Liver (tissue), 9 donors: ENCODE data around the gene TRMT11. TPM values are rescaled to one million over a fixed set of nuclear protein-coding genes. Genes with fewer than 3 reads are reported as not detected.

Experiments used
- DNase-seq: peaks from one replicate; pipeline ENCODE4 v3.0.0-alpha.2; 2017; ENCODE audit warnings: low spot score
- H3K27ac ChIP-seq, 2 donors: one replicate each; pipeline ENCODE4 v1.7.0; 2013; ENCODE audit warnings: inconsistent platforms in 2 of 2, low read length in 2 of 2, control low read depth in 1 of 2, low read depth in 1 of 2, mild to moderate bottlenecking in 1 of 2
- H3K27me3 ChIP-seq, 4 donors: one replicate each; pipeline versions ENCODE4 v1.6.1 to v1.7.0; 2013; ENCODE audit warnings: low read length in 3 of 4, inconsistent platforms in 1 of 4, mild to moderate bottlenecking in 1 of 4, moderate library complexity in 1 of 4; ENCODE audit not compliant: control insufficient read depth in 4 of 4, insufficient read depth in 4 of 4
- H3K36me3 ChIP-seq, 4 donors: one replicate each; pipeline versions ENCODE4 v1.6.1 to v1.7.0; 2013; ENCODE audit warnings: low read length in 3 of 4, mild to moderate bottlenecking in 3 of 4, low read depth in 1 of 4, moderate library complexity in 1 of 4; ENCODE audit not compliant: control insufficient read depth in 4 of 4, insufficient read depth in 3 of 4
- H3K4me1 ChIP-seq, 4 donors: one replicate each; pipeline versions ENCODE4 v1.6.1 to v1.7.0; 2013; ENCODE audit warnings: low read length in 3 of 4, mild to moderate bottlenecking in 3 of 4, moderate library complexity in 1 of 4; ENCODE audit not compliant: control insufficient read depth in 4 of 4, insufficient read depth in 4 of 4
- H3K4me3 ChIP-seq, 3 donors: one replicate each; pipeline versions ENCODE4 v1.6.1 to v1.7.0; 2013; ENCODE audit warnings: low read length in 3 of 3, control low read depth in 1 of 3, low read depth in 1 of 3, mild to moderate bottlenecking in 1 of 3
- H3K9ac ChIP-seq, 2 donors: one replicate each; pipeline ENCODE4 v1.7.0; 2013; ENCODE audit warnings: low read length in 2 of 2, mild to moderate bottlenecking in 2 of 2, moderate library complexity in 2 of 2, control low read depth in 1 of 2, low read depth in 1 of 2
- H3K9me3 ChIP-seq, 4 donors: one replicate each; pipeline versions ENCODE4 v1.6.1 to v1.7.0; 2013; ENCODE audit warnings: low read length in 3 of 4; ENCODE audit not compliant: control insufficient read depth in 4 of 4
- ATF3 ChIP-seq: IDR thresholded peaks from 2 replicates; pipeline ENCODE4 v1.6.1; 2016; ENCODE audit warnings: antibody characterized with exemption
- CTCF ChIP-seq: fragments of 150-350 bp; IDR thresholded peaks from 2 replicates; pipeline ENCODE4 v1.5.1; 2017; ENCODE audit warnings: improper control_type of control experiment, low read depth, low read length; ENCODE audit not compliant: missing input control
- EGR1 ChIP-seq, 2 donors: IDR thresholded peaks; 2 replicates each; pipeline ENCODE4 v1.6.1; 2016 to 2018; ENCODE audit warnings: antibody characterized with exemption in 2 of 2, low read depth in 2 of 2
- FOXA2 ChIP-seq: IDR thresholded peaks from 2 replicates; pipeline ENCODE4 v1.6.1; 2016; ENCODE audit warnings: antibody characterized with exemption
- GABPA ChIP-seq, 2 donors: IDR thresholded peaks in 1 of 2; conservative IDR thresholded peaks in 1 of 2; 2 replicates each; pipeline ENCODE4 v1.6.1; 2016; ENCODE audit warnings: antibody characterized with exemption in 2 of 2, mild to moderate bottlenecking in 1 of 2, moderate library complexity in 1 of 2
- HNF4A ChIP-seq, 2 donors: conservative IDR thresholded peaks; 2 replicates each; pipeline ENCODE4 v1.6.1; 2016; ENCODE audit warnings: antibody characterized with exemption in 2 of 2, mild to moderate bottlenecking in 2 of 2
- HNF4G ChIP-seq: IDR thresholded peaks from 2 replicates; pipeline ENCODE4 v1.6.1; 2016; ENCODE audit warnings: antibody characterized with exemption
- JUND ChIP-seq, 2 donors: IDR thresholded peaks; 2 replicates each; pipeline ENCODE4 v1.6.1; 2016; ENCODE audit warnings: antibody characterized with exemption in 2 of 2
- NR2F2 ChIP-seq: IDR thresholded peaks from 2 replicates; pipeline ENCODE4 v1.6.1; 2016; ENCODE audit warnings: antibody characterized with exemption
- RAD21 ChIP-seq, 2 donors: IDR thresholded peaks; 2 replicates each; pipeline ENCODE4 v1.6.1; 2016; ENCODE audit warnings: antibody characterized with exemption in 2 of 2, mild to moderate bottlenecking in 2 of 2
- REST ChIP-seq: IDR thresholded peaks from 2 replicates; pipeline ENCODE4 v1.6.1; 2016; ENCODE audit warnings: antibody characterized with exemption, mild to moderate bottlenecking
- RXRA ChIP-seq, 2 donors: IDR thresholded peaks; 2 replicates each; pipeline ENCODE4 v1.6.1; 2017 to 2018; ENCODE audit warnings: antibody characterized with exemption in 2 of 2, mild to moderate bottlenecking in 1 of 2
- SP1 ChIP-seq: IDR thresholded peaks from 2 replicates; pipeline ENCODE4 v1.6.1; 2018; ENCODE audit warnings: antibody characterized with exemption, mild to moderate bottlenecking
- TAF1 ChIP-seq: conservative IDR thresholded peaks from 2 replicates; pipeline ENCODE4 v1.6.1; 2016; ENCODE audit warnings: antibody characterized with exemption, mild to moderate bottlenecking
- YY1 ChIP-seq: IDR thresholded peaks from 2 replicates; pipeline ENCODE4 v1.6.1; 2016; ENCODE audit warnings: antibody characterized with exemption, mild to moderate bottlenecking
- WGBS: extraction: QIAGEN DNeasy Blood & Tissue Kit; methylation state at CpG from one replicate; pipeline ENCODE4 v1.1.7; 2013; 5-methylcytosine and 5-hydroxymethylcytosine counted together
- polyA plus RNA-seq, 2 donors: library from polyadenylated mRNA; stranded (reverse) in 1 of 2; unstranded in 1 of 2; fragments of 200-250 nt in 1 of 2; fragments of >200 nt in 1 of 2; fragmentation: Nextera tagmentation in 1 of 2; extraction: Ambion mirVana in 1 of 2; gene quantifications; one replicate each; pipeline versions ENCODE4 v1.2.1 to v1.2.3, GENCODE V29; 2013 to 2015
- total RNA-seq, 2 donors: library from RNA; depleted of rRNA; stranded (reverse); fragments of >200 nt; gene quantifications; one replicate each; pipeline ENCODE4 v1.2.3, GENCODE V29; 2014
- TF ChIP-seq, protein P1 (sequence below): IDR thresholded peaks from 2 replicates; pipeline ENCODE4 v1.6.1; 2016; ENCODE audit warnings: antibody characterized with exemption
- TF ChIP-seq, protein P2 (sequence below): IDR thresholded peaks from 2 replicates; pipeline ENCODE4 v1.6.1; 2016; ENCODE audit warnings: antibody characterized with exemption
- donor health status: healthy.
- donor health status: healthy.
- donor health status: healthy.
- donor health status: healthy.
- donor health status: healthy.

The TRMT11 gene
- total and polyA plus RNA-seq, 4 donors, result 9.9 to 82.3 (median 17.2) TPM

DNA sequence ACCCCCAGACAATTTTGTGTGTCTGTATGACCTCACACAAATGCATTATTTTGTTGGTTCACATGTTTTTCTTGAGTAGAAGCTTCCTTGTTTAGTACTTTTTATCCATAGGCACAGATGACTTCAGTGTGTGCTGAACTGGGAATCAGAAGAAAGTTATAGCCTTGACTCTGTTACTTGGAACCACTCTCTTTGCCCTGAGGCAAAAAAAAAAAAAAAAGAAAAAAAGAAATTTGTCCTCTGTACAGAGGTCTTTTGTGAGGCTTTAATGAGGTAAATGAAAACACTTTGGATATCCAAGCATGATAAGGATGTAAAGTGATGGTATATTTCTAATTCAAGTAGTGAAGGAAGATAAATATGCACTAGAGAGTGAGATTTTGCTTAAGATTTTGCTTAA is 51.9 kb downstream of the TRMT11 start (continued):
- no peak for TF ChIP-seq HNF4A (conservative IDR thresholded peaks at IDR 0.05)

GRCh38 chr6:126039284-126039683 is 52.9 kb downstream of the TRMT11 start:
- 94% methylated on average over 2 of the region's 2 CpGs for WGBS
- TF ChIP-seq REST (no peak), RAD21 (IDR thresholded peaks at IDR 0.05) (no peak), FOXA2 (no peak), JUND (IDR thresholded peaks at IDR 0.05) (no peak), RXRA (IDR thresholded peaks at IDR 0.05) (no peak), SP1 (no peak), TAF1 (no peak), CTCF (no peak), HNF4G (no peak), NR2F2 (no peak), HNF4A (conservative IDR thresholded peaks at IDR 0.05) (no peak), YY1 (no peak), GABPA (IDR thresholded peaks at IDR 0.05 in 1 of 2, conservative IDR thresholded peaks at IDR 0.05 in 1 of 2) (no peak)
- TF ChIP-seq, protein P1, sequence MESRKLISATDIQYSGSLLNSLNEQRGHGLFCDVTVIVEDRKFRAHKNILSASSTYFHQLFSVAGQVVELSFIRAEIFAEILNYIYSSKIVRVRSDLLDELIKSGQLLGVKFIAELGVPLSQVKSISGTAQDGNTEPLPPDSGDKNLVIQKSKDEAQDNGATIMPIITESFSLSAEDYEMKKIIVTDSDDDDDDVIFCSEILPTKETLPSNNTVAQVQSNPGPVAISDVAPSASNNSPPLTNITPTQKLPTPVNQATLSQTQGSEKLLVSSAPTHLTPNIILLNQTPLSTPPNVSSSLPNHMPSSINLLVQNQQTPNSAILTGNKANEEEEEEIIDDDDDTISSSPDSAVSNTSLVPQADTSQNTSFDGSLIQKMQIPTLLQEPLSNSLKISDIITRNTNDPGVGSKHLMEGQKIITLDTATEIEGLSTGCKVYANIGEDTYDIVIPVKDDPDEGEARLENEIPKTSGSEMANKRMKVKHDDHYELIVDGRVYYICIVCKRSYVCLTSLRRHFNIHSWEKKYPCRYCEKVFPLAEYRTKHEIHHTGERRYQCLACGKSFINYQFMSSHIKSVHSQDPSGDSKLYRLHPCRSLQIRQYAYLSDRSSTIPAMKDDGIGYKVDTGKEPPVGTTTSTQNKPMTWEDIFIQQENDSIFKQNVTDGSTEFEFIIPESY, result no peak
- Histone ChIP-seq H3K27ac (no peak overlapping the region), H3K4me3 (no peak overlapping the region), H3K4me1 (peaks cover 0 to 6% (median under 1%) of the 10 kb centered on the region in 4 donors), H3K36me3 (peaks cover 2 to 27% (median 7%) of the 10 kb centered on the region in 4 donors), H3K9ac (no peak overlapping the region), H3K27me3 (no peaks in the 10 kb centered on the region), H3K9me3 (no peaks in the 10 kb centered on the region)
- DNase-seq, result no peak

GRCh38 chr6:126040394-126040793 is 54.1 kb downstream of the TRMT11 start:
- Histone ChIP-seq H3K4me1 (peaks cover 0 to 6% (median under 1%) of the 10 kb centered on the region in 4 donors), H3K4me3 (no peak overlapping the region), H3K27ac (peak overlapping the region; percentile 46 to 52), H3K36me3 (peaks cover 2 to 25% (median 7%) of the 10 kb centered on the region in 4 donors), H3K27me3 (no peaks in the 10 kb centered on the region), H3K9ac (no peak overlapping the region), H3K9me3 (no peaks in the 10 kb centered on the region)
- DNase-seq, result no peak
- 87% methylated on average over 4 of the region's 4 CpGs for WGBS
- TF ChIP-seq HNF4G (no peak), EGR1 (IDR thresholded peaks at IDR 0.05; ENCODE audit: low read depth in 2 of 2) (no peak), RXRA (IDR thresholded peaks at IDR 0.05) (no peak), YY1 (no peak), JUND (IDR thresholded peaks at IDR 0.05) (no peak), SP1 (no peak), FOXA2 (no peak), ATF3 (no peak), REST (no peak)
- TF ChIP-seq, protein P2, sequence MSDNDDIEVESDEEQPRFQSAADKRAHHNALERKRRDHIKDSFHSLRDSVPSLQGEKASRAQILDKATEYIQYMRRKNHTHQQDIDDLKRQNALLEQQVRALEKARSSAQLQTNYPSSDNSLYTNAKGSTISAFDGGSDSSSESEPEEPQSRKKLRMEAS, result no peak
